K562 (cell line): ENCODE results near the gene GJC2. TPM values are rescaled to one million over a fixed set of nuclear protein-coding genes. Genes with fewer than 3 reads are reported as not detected.

ENCODE experiments used
- ARHGAP35 ChIP-seq: fragments of 450-650 bp; IDR thresholded peaks from 2 replicates; pipeline ENCODE4 v1.6.1; 2018; ENCODE audit not compliant: partially characterized antibody
- CBX5 ChIP-seq: IDR thresholded peaks from 2 replicates; pipeline ENCODE4 v1.6.1; 2014; ENCODE audit warnings: low read depth, borderline replicate concordance
- CEBPG ChIP-seq, 3 experiments: fragments of 200-800 bp in 1 of 3; sonication (Bioruptor generic) in 1 of 3; sonication (generic) in 1 of 3; formaldehyde crosslinking in 1 of 3; IDR thresholded peaks in 2 of 3; conservative IDR thresholded peaks in 1 of 3; 2 replicates each; pipeline versions ENCODE4 v1.6.1 to v1.8.0; 2016 to 2022; ENCODE audit warnings: missing compliant biosample characterization in 2 of 3, missing genetic modification characterization in 2 of 3, mild to moderate bottlenecking in 1 of 3, missing genetic modification reagents in 1 of 3
- FOXA1 ChIP-seq: fragments of 450-650 bp; IDR thresholded peaks from 2 replicates; pipeline ENCODE4 v1.6.1; 2016; ENCODE audit warnings: mild to moderate bottlenecking, borderline replicate concordance
- GABPB1 ChIP-seq: sonication (generic); formaldehyde crosslinking; IDR thresholded peaks from 2 replicates; pipeline ENCODE4 v1.8.0; 2022; ENCODE audit warnings: mild to moderate bottlenecking, missing genetic modification reagents
- NFATC3 ChIP-seq: fragments of 450-650 bp; IDR thresholded peaks from 2 replicates; pipeline ENCODE4 v1.6.1; 2017; ENCODE audit warnings: mild to moderate bottlenecking
- PHB2 ChIP-seq: fragments of 450-650 bp; IDR thresholded peaks from 2 replicates; pipeline ENCODE4 v1.6.1; 2017; ENCODE audit warnings: low read depth
- PURB ChIP-seq: sonication (generic); formaldehyde crosslinking; IDR thresholded peaks from 2 replicates; pipeline ENCODE4 v1.9.0; 2021; ENCODE audit warnings: low read depth, mild to moderate bottlenecking, missing genetic modification reagents
- RNF2 ChIP-seq: sonication (generic); IDR thresholded peaks from 2 replicates; pipeline ENCODE4 v1.6.1; 2016
- VEZF1 ChIP-seq: fragments of 200-800 bp; sonication (Bioruptor generic); IDR thresholded peaks from 2 replicates; pipeline ENCODE4 v1.6.1; 2017; ENCODE audit warnings: missing genetic modification characterization, missing compliant biosample characterization
- ZNF274 ChIP-seq: IDR thresholded peaks from 2 replicates; pipeline ENCODE4 v1.6.1; 2011; ENCODE audit warnings: low read depth, mild to moderate bottlenecking, low read length, moderate library complexity, borderline replicate concordance
- ZNF592 ChIP-seq: fragments of 450-650 bp; IDR thresholded peaks from 2 replicates; pipeline ENCODE4 v1.6.1; 2017; ENCODE audit warnings: antibody characterized with exemption, mild to moderate bottlenecking
- ZNF695 ChIP-seq: fragments of 450-650 bp; formaldehyde crosslinking; IDR thresholded peaks from 2 replicates; pipeline ENCODE4 v1.4.0; 2020; ENCODE audit warnings: mild to moderate bottlenecking, moderate library complexity
- ZNF75A ChIP-seq: fragments of 450-650 bp; formaldehyde crosslinking; IDR thresholded peaks from 2 replicates; pipeline ENCODE4 v1.4.0; 2020; ENCODE audit warnings: mild to moderate bottlenecking
- ZNF780A ChIP-seq: fragments of 250-450 bp; sonication (Bioruptor Pico); IDR thresholded peaks from 2 replicates; pipeline ENCODE4 v1.5.0; 2021; ENCODE audit warnings: mild to moderate bottlenecking
- polyA plus RNA-seq, 8 experiments: library from polyadenylated mRNA; depleted of rRNA in 4 of 8; stranded (reverse) in 5 of 8; unstranded in 3 of 8; fragments of >200 nt; fragmentation: Nextera tagmentation in 2 of 8; fragmentation: Illumina TruSeq in 1 of 8; extraction: Ambion mirVana in 2 of 8; extraction: Trizol in 1 of 8; gene quantifications; 2 replicates each; pipeline versions ENCODE4 v1.2.1 to v1.2.3, GENCODE V29; 2011 to 2014; ENCODE audit warnings: inconsistent platforms in 1 of 8, missing spikeins in 1 of 8
- total RNA-seq, 7 experiments: library from RNA; depleted of rRNA in 6 of 7; stranded (reverse); fragments of >200 nt in 6 of 7; fragmentation: Illumina TruSeq in 2 of 7; extraction: Trizol in 2 of 7; gene quantifications; 2 replicates each; pipeline versions ENCODE4 v1.2.1 to v1.2.3, GENCODE V29; 2011 to 2021; ENCODE audit warnings: low replicate concordance in 1 of 7
- TF ChIP-seq, protein P1 (sequence below), 2 experiments: fragments of 450-650 bp; IDR thresholded peaks; 2 replicates each; pipeline ENCODE4 v1.6.1; 2016
- TF ChIP-seq, protein P2 (sequence below): fragments of 450-650 bp; IDR thresholded peaks from 2 replicates; pipeline ENCODE4 v1.6.1; 2016; ENCODE audit warnings: antibody characterized with exemption
- TF ChIP-seq, protein P3 (sequence below): fragments of 450-650 bp; IDR thresholded peaks from 2 replicates; pipeline ENCODE4 v1.6.1; 2017; ENCODE audit warnings: mild to moderate bottlenecking, moderate library complexity

Gene GJC2
- total and polyA plus RNA-seq, 9 of the 15 experiments (the other 6 are each of a cell fraction or from before 2014, with no cell fraction given), result 0.03 to 0.62 (median 0.11) TPM; not detected in 2

DNA sequence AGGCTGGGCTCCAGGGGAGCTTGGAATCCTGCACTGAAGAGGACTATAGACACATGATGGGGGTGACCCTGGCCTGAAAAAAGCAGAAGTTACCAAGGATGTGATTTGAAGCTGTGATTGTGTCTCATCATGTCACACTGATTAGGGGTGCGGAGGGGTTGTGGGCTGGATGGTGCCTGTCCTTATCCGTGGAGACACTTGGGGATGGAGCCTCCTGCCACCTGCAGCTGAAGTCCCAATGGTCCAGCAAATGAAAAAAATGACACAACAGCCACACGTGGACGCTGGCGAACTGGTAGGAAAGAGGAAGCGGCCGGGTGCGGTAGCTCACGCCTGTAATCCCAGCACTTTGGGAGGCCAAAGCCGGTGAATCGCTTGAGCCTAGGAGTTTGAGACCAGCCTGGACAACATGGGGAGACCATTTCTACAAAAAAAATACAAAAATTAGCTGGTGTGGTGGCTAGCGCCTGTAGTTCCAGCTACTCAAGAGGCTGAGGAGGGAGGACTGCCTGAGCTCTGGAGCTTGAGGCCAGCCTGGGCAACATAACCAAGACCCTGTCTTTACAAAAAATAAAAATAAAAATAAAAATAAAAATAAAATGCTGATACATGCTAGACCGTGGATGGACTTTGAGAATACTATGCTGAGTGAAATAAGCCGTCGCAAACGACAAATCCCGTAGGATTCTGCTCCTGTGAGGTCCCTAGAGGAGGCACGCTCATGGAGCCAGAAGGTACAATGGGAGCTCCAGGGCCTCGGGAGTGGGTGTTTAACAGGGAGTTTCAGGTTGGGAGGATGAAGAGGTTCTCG is 15.0 kb downstream of the GJC2 start (continued):
- TF ChIP-seq CEBPG (CRISPR knock-in tag; IDR thresholded peaks at IDR 0.05) (no peak), CEBPG (tag; conservative IDR thresholded peaks at IDR 0.05 in 1 of 2, IDR thresholded peaks at IDR 0.05 in 1 of 2) (no peak), ARHGAP35 (no peak), PURB (CRISPR knock-in tag) (no peak), ZNF592 (no peak), CBX5 (no peak), VEZF1 (peak; percentile 78), ZNF780A (CRISPR knock-in tag) (no peak), GABPB1 (CRISPR knock-in tag) (peak; percentile 54; the same call in 1 of the 2 replicates), PHB2 (no peak), ZNF695 (CRISPR knock-in tag) (no peak), RNF2 (no peak; the same call in 1 of the 2 replicates), ZNF274 (no peak), NFATC3 (no peak), ZNF75A (CRISPR knock-in tag) (no peak), FOXA1 (no peak)
- TF ChIP-seq, protein P1, sequence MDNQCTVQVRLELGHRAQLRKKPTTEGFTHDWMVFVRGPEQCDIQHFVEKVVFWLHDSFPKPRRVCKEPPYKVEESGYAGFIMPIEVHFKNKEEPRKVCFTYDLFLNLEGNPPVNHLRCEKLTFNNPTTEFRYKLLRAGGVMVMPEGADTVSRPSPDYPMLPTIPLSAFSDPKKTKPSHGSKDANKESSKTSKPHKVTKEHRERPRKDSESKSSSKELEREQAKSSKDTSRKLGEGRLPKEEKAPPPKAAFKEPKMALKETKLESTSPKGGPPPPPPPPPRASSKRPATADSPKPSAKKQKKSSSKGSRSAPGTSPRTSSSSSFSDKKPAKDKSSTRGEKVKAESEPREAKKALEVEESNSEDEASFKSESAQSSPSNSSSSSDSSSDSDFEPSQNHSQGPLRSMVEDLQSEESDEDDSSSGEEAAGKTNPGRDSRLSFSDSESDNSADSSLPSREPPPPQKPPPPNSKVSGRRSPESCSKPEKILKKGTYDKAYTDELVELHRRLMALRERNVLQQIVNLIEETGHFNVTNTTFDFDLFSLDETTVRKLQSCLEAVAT (IDR thresholded peaks at IDR 0.05), result peak; percentile 13 to 17; a peak in 1 of 4 replicates
- TF ChIP-seq, protein P2, sequence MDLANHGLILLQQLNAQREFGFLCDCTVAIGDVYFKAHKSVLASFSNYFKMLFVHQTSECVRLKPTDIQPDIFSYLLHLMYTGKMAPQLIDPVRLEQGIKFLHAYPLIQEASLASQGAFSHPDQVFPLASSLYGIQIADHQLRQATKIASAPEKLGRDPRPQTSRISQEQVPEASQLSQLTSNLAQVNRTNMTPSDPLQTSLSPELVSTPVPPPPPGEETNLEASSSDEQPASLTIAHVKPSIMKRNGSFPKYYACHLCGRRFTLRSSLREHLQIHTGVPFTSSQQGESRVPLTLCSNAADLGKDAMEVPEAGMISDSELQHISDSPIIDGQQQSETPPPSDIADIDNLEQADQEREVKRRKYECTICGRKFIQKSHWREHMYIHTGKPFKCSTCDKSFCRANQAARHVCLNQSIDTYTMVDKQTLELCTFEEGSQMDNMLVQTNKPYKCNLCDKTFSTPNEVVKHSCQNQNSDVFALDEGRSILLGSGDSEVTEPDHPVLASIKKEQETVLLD, result no peak; the same call in 1 of the 2 replicates
- TF ChIP-seq, protein P3, sequence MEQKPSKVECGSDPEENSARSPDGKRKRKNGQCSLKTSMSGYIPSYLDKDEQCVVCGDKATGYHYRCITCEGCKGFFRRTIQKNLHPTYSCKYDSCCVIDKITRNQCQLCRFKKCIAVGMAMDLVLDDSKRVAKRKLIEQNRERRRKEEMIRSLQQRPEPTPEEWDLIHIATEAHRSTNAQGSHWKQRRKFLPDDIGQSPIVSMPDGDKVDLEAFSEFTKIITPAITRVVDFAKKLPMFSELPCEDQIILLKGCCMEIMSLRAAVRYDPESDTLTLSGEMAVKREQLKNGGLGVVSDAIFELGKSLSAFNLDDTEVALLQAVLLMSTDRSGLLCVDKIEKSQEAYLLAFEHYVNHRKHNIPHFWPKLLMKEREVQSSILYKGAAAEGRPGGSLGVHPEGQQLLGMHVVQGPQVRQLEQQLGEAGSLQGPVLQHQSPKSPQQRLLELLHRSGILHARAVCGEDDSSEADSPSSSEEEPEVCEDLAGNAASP, result no peak
